ENCODE data around the gene IL26. TPM values are rescaled to one million over a fixed set of nuclear protein-coding genes. Genes with fewer than 3 reads are reported as not detected.

The IL26 gene
- total RNA-seq = not detected

GRCh38 chr12:68225576-68226476, at the start of gene IL26:
IL26 (minus strand) TSS chr12:68225810; CDS start chr12:68225756, 54 bp downstream.
- TF ChIP-seq POLR2A (IDR thresholded peaks at IDR 0.05) = no peak
- TF ChIP-seq, protein P1, sequence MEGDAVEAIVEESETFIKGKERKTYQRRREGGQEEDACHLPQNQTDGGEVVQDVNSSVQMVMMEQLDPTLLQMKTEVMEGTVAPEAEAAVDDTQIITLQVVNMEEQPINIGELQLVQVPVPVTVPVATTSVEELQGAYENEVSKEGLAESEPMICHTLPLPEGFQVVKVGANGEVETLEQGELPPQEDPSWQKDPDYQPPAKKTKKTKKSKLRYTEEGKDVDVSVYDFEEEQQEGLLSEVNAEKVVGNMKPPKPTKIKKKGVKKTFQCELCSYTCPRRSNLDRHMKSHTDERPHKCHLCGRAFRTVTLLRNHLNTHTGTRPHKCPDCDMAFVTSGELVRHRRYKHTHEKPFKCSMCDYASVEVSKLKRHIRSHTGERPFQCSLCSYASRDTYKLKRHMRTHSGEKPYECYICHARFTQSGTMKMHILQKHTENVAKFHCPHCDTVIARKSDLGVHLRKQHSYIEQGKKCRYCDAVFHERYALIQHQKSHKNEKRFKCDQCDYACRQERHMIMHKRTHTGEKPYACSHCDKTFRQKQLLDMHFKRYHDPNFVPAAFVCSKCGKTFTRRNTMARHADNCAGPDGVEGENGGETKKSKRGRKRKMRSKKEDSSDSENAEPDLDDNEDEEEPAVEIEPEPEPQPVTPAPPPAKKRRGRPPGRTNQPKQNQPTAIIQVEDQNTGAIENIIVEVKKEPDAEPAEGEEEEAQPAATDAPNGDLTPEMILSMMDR (IDR thresholded peaks at IDR 0.05) = no peak
- 69 to 81% methylated on average over 8 of the region's 8 CpGs for WGBS, 2 donors
- no peak for DNase-seq (ENCODE audit: low spot score in 2 of 2)
- H3K4me3 ChIP-seq (ENCODE audit: low read depth, poor library complexity, severe bottlenecking) = no peak within 1 kb of the TSS
- intact Hi-C loops (cut with DNase I; ENCODE audit: low total_unique reads) = loop anchor here (5.0 kb wide), 1 partner anchor 86 kb away; no protein-coding TSS in a partner anchor

GRCh38 chr12:68272732-68273131, 47.1 kb upstream of the IL26 start:
- DNase-seq (ENCODE audit: low spot score in 2 of 2) = no peak
- intact Hi-C loops (cut with DNase I; ENCODE audit: low total_unique reads) = no loop called here
- H3K4me3 ChIP-seq (ENCODE audit: low read depth, poor library complexity, severe bottlenecking) = no peak overlapping the region
- no peak for TF ChIP-seq POLR2A (IDR thresholded peaks at IDR 0.05)
- TF ChIP-seq, protein P1 (IDR thresholded peaks at IDR 0.05) = no peak

DNA sequence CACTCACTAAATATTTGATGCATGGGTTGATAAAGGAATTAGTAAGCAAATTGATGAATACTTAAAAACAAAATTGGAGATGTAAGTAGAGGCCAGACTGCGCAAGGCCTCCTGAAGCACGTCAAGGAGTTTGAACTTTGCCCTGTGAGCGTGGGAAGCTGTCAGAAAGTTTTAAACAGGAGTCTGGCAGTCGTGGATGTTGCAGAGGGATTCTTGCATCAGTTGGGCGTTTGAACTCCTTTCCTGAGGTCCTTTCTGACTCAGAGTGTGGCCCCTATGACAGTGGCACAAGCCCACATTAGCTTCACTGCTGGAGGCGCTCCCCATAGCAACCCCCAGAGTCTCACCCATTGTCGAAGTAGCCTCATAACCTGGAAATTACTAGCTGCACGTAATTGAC, 45.7 kb upstream of the IL26 start:
- no peak for DNase-seq (ENCODE audit: low spot score in 2 of 2)
- WGBS, 2 donors = 71 to 72% methylated on average over 8 of the region's 8 CpGs
- no peak overlapping the region for H3K4me3 ChIP-seq (ENCODE audit: low read depth, poor library complexity, severe bottlenecking)
- intact Hi-C loops (cut with DNase I; ENCODE audit: low total_unique reads) = no loop called here
- no peak for TF ChIP-seq POLR2A (IDR thresholded peaks at IDR 0.05)
- TF ChIP-seq, protein P1 (IDR thresholded peaks at IDR 0.05) = no peak

GRCh38 chr12:68270358-68270757, 44.7 kb upstream of the IL26 start:
- whole genome bisulfite sequencing, 2 donors = 74 to 82% methylated on average over 3 of the region's 3 CpGs
- no peak for DNase-seq (ENCODE audit: low spot score in 2 of 2)
- no peak overlapping the region for H3K4me3 ChIP-seq (ENCODE audit: low read depth, poor library complexity, severe bottlenecking)
- TF ChIP-seq, protein P1 (IDR thresholded peaks at IDR 0.05) = no peak
- no peak for TF ChIP-seq POLR2A (IDR thresholded peaks at IDR 0.05)
- intact Hi-C loops (cut with DNase I; ENCODE audit: low total_unique reads) = no loop called here

- DNase-seq (ENCODE audit: low spot score in 2 of 2) = no peak
- TF ChIP-seq, protein P1 (IDR thresholded peaks at IDR 0.05) = no peak
- TF ChIP-seq POLR2A (IDR thresholded peaks at IDR 0.05) = no peak
- intact Hi-C loops (cut with DNase I; ENCODE audit: low total_unique reads) = no loop called here
- no peak overlapping the region for H3K4me3 ChIP-seq (ENCODE audit: low read depth, poor library complexity, severe bottlenecking)
- 93 to 98% methylated on average over 2 of the region's 2 CpGs for WGBS, 2 donors
These were observed 44.2 kb upstream of the IL26 start for GRCh38 chr12:68269779-68270178.
